ENCODE measurements around the gene RBM42. TPM values are rescaled to one million over a fixed set of nuclear protein-coding genes. Genes with fewer than 3 reads are reported as not detected.

The RBM42 gene
- total and polyA plus RNA-seq, 8 donors, result 18.2 to 38.6 (median 29.9) TPM

DNA sequence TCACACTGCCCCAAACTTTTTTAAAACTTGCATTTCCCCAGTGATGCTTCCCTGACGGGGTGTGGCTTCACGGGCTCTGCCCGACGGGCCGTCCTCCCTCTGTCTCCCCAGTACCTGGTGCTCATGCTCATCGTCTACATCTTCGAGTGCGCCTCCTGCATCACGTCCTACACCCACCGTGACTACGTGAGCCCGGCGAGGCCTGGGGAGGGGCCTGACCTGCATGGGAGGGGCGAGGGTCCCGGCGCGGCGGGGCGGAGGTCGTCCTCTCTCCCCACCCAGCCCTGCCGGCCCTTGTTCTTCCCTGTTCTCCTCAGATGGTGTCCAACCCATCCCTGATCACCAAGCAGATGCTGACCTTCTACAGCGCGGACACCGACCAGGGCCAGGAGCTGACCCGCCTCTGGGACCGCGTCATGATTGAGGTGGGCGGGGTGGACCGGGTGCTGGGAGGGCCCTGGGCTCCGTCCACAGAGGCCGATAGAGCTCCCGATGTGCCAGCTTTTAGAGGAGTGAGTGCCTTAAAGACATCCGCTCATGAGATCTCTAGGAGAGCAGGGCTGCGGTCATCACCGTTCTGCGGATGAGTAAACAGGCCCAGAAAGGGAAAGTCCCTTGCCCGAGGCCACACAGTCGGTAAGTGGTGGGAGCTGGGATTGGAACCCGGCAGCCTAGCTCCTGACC lies 44.4 kb downstream of the RBM42 start:
- Histone ChIP-seq H3K4me3 (peak overlapping the region in 1 of 4 donors; percentile 33), H3K27ac (no peak overlapping the region), H3K4me1 (peaks cover 0 to 4% (median 0%) of the 10 kb centered on the region in 3 donors), H3K27me3 (peaks cover 0 to 5% (median 1%) of the 10 kb centered on the region in 4 donors), H3K36me3 (no peaks in the 10 kb centered on the region), H3K9me3 (no peaks in the 10 kb centered on the region)
- DNase-seq (peak in 3 of 6 donors; percentile 54 to 65 (median 62)), FAIRE-seq (no peak), ATAC-seq (peak; percentile 48 to 85 (median 68))
- WGBS, 2 donors, result 8 to 11% methylated on average over 39 of the region's 39 CpGs
- TF ChIP-seq, protein P1, sequence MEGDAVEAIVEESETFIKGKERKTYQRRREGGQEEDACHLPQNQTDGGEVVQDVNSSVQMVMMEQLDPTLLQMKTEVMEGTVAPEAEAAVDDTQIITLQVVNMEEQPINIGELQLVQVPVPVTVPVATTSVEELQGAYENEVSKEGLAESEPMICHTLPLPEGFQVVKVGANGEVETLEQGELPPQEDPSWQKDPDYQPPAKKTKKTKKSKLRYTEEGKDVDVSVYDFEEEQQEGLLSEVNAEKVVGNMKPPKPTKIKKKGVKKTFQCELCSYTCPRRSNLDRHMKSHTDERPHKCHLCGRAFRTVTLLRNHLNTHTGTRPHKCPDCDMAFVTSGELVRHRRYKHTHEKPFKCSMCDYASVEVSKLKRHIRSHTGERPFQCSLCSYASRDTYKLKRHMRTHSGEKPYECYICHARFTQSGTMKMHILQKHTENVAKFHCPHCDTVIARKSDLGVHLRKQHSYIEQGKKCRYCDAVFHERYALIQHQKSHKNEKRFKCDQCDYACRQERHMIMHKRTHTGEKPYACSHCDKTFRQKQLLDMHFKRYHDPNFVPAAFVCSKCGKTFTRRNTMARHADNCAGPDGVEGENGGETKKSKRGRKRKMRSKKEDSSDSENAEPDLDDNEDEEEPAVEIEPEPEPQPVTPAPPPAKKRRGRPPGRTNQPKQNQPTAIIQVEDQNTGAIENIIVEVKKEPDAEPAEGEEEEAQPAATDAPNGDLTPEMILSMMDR (IDR thresholded peaks at IDR 0.05), result no peak
- intact Hi-C loops (cut with DNase I), result no loop called here

DNA sequence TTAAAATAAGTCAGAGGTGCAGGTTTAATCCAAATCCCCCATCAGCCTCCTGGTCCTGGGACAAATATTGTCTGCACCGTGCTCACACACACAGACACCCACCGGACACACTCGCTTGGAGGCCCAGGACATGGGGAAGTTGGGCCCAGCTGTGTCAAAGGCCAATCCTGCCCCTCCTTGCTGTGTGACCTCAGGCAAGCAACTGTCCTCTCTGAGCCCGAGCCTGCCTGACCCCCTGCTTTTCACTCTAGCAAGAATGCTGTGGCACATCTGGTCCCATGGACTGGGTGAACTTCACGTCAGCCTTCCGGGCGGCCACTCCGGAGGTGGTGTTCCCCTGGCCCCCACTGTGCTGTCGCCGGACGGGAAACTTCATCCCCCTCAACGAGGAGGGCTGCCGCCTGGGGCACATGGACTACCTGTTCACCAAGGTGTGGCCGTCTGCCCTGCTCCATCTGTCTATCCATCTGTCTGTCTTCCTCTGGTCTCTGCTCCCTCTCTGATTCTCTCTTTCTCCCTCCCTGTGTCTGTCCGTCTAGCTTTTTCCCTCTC lies 46.8 kb downstream of the RBM42 start:
- H3K36me3 ChIP-seq, result no peaks in the 10 kb centered on the region
- H3K9me3 ChIP-seq, result no peaks in the 10 kb centered on the region
- FAIRE-seq (no peak), DNase-seq (no peak), ATAC-seq (no peak)
- intact Hi-C loops (cut with DNase I), result no loop called here
- H3K27ac ChIP-seq, result no peak overlapping the region
- H3K4me3 ChIP-seq, result no peak overlapping the region
- 62 to 76% methylated on average over 15 of the region's 15 CpGs for WGBS, 2 donors
- peaks cover 0 to 2% (median 0%) of the 10 kb centered on the region in 4 donors for H3K27me3 ChIP-seq
- H3K4me1 ChIP-seq, result peaks cover 0 to 4% (median 0%) of the 10 kb centered on the region in 3 donors
- TF ChIP-seq, protein P1 (IDR thresholded peaks at IDR 0.05), result no peak

Other genes with a start within 250 kb of the RBM42 start
- gene FFAR2, start 180.8 kb upstream of the RBM42 start, total RNA-seq, result under 1 TPM in 4 of 6 donors, not detected in 2; 0.20 to 0.95 (median 0.35) TPM
- gene FFAR2, start 180.8 kb upstream of the RBM42 start, polyA plus RNA-seq, result 1 to 10 TPM in 1 of 2 donors, under 1 TPM in 1; 0.30 to 2.5 TPM
- 1 to 10 TPM in 1 of 6 donors, under 1 TPM in 1, not detected in 4; 0.35 to 1.1 TPM for gene KRTDAP, start 138.6 kb upstream of the RBM42 start, total RNA-seq
- gene KRTDAP, start 138.6 kb upstream of the RBM42 start, polyA plus RNA-seq, result 1 to 10 TPM; 1.4 to 2.0 TPM
- 10 to 100 TPM; 48.5 to 86.7 (median 60.0) TPM for gene DMKN, start 115.4 kb upstream of the RBM42 start, total RNA-seq
- gene DMKN, start 115.4 kb upstream of the RBM42 start, polyA plus RNA-seq, result 100 to 1,000 TPM; 133 to 197 TPM
- not detected for gene SBSN, start 100.7 kb upstream of the RBM42 start, total RNA-seq
- under 1 TPM; 0.15 to 0.16 TPM for gene SBSN, start 100.7 kb upstream of the RBM42 start, polyA plus RNA-seq
- not detected for gene GAPDHS, start 95.6 kb upstream of the RBM42 start, total RNA-seq
- gene GAPDHS, start 95.6 kb upstream of the RBM42 start, polyA plus RNA-seq, result not detected
- 10 to 100 TPM; 44.3 to 63.9 (median 51.5) TPM for gene TMEM147, start 83.4 kb upstream of the RBM42 start, total RNA-seq
- 10 to 100 TPM; 70.2 to 91.1 TPM for gene TMEM147, start 83.4 kb upstream of the RBM42 start, polyA plus RNA-seq
- 1 to 10 TPM in 4 of 6 donors, under 1 TPM in 2; 0.28 to 3.0 (median 2.0) TPM for gene ATP4A, start 65.4 kb upstream of the RBM42 start, total RNA-seq
- 10 to 100 TPM in 1 of 2 donors, 1 to 10 TPM in 1; 6.0 to 10.8 TPM for gene ATP4A, start 65.4 kb upstream of the RBM42 start, polyA plus RNA-seq
- gene PMIS2, start 42.9 kb upstream of the RBM42 start, total RNA-seq, result not detected
- not detected for gene PMIS2, start 42.9 kb upstream of the RBM42 start, polyA plus RNA-seq
- 10 to 100 TPM in 1 of 6 donors, 1 to 10 TPM in 5; 5.6 to 10.6 (median 6.5) TPM for gene HAUS5, start 16.3 kb upstream of the RBM42 start, total RNA-seq
- 10 to 100 TPM; 22.1 to 22.5 TPM for gene HAUS5, start 16.3 kb upstream of the RBM42 start, polyA plus RNA-seq
- 1 to 10 TPM in 3 of 6 donors, under 1 TPM in 3; 0.32 to 1.5 (median 0.99) TPM for gene ETV2, start 12.7 kb downstream of the RBM42 start, total RNA-seq
- gene ETV2, start 12.7 kb downstream of the RBM42 start, polyA plus RNA-seq, result 1 to 10 TPM; 1.5 to 4.1 TPM
- gene COX6B1, start 19.3 kb downstream of the RBM42 start, total RNA-seq, result 100 to 1,000 TPM; 119 to 164 (median 147) TPM
- 100 to 1,000 TPM; 328 to 491 TPM for gene COX6B1, start 19.3 kb downstream of the RBM42 start, polyA plus RNA-seq
- gene UPK1A, start 37.5 kb downstream of the RBM42 start, total RNA-seq, result not detected
- gene UPK1A, start 37.5 kb downstream of the RBM42 start, polyA plus RNA-seq, result under 1 TPM in 1 of 2 donors, not detected in 1; 0.16 TPM
- under 1 TPM in 1 of 6 donors, not detected in 5; 0.13 TPM for gene ZBTB32, start 75.5 kb downstream of the RBM42 start, total RNA-seq
- under 1 TPM in 1 of 2 donors, not detected in 1; 0.14 TPM for gene ZBTB32, start 75.5 kb downstream of the RBM42 start, polyA plus RNA-seq
- 10 to 100 TPM; 16.7 to 28.4 (median 23.8) TPM for gene KMT2B, start 89.0 kb downstream of the RBM42 start, total RNA-seq
- 10 to 100 TPM; 56.0 to 59.9 TPM for gene KMT2B, start 89.0 kb downstream of the RBM42 start, polyA plus RNA-seq
- gene IGFLR1, start 113.4 kb downstream of the RBM42 start, total RNA-seq, result 1 to 10 TPM; 1.3 to 9.4 (median 6.4) TPM
- 10 to 100 TPM in 1 of 2 donors, 1 to 10 TPM in 1; 7.4 to 17.3 TPM for gene IGFLR1, start 113.4 kb downstream of the RBM42 start, polyA plus RNA-seq
- gene U2AF1L4, start 116.4 kb downstream of the RBM42 start, total RNA-seq, result 10 to 100 TPM in 5 of 6 donors, 1 to 10 TPM in 1; 9.7 to 14.3 (median 11.7) TPM
- gene U2AF1L4, start 116.4 kb downstream of the RBM42 start, polyA plus RNA-seq, result 100 to 1,000 TPM in 1 of 2 donors, 10 to 100 TPM in 1; 62.7 to 124 TPM
- gene PSENEN, start 116.6 kb downstream of the RBM42 start, total RNA-seq, result 10 to 100 TPM; 26.7 to 38.2 (median 35.1) TPM
- 10 to 100 TPM; 53.5 to 64.6 TPM for gene PSENEN, start 116.6 kb downstream of the RBM42 start, polyA plus RNA-seq
- 1 to 10 TPM; 1.7 to 5.5 (median 3.7) TPM for gene LIN37, start 119.5 kb downstream of the RBM42 start, total RNA-seq
- gene LIN37, start 119.5 kb downstream of the RBM42 start, polyA plus RNA-seq, result 10 to 100 TPM; 41.2 to 44.0 TPM
- gene HSPB6, start 128.0 kb downstream of the RBM42 start, total RNA-seq, result 10 to 100 TPM in 3 of 6 donors, 1 to 10 TPM in 3; 3.4 to 16.4 (median 11.7) TPM
- gene HSPB6, start 128.0 kb downstream of the RBM42 start, polyA plus RNA-seq, result 10 to 100 TPM; 42.2 to 59.8 TPM
- gene PROSER3, start 129.1 kb downstream of the RBM42 start, total RNA-seq, result 1 to 10 TPM; 7.2 to 9.9 (median 8.6) TPM
- 10 to 100 TPM in 1 of 2 donors, 1 to 10 TPM in 1; 7.8 to 19.6 TPM for gene PROSER3, start 129.1 kb downstream of the RBM42 start, polyA plus RNA-seq
- gene ARHGAP33, start 146.5 kb downstream of the RBM42 start, total RNA-seq, result 10 to 100 TPM in 2 of 6 donors, 1 to 10 TPM in 4; 2.7 to 13.9 (median 8.0) TPM
- 10 to 100 TPM; 23.8 to 39.6 TPM for gene ARHGAP33, start 146.5 kb downstream of the RBM42 start, polyA plus RNA-seq
- gene PRODH2, start 183.8 kb downstream of the RBM42 start, total RNA-seq, result 1 to 10 TPM in 5 of 6 donors, under 1 TPM in 1; 0.95 to 6.4 (median 2.7) TPM
- 10 to 100 TPM; 13.8 to 21.5 TPM for gene PRODH2, start 183.8 kb downstream of the RBM42 start, polyA plus RNA-seq
- 10 to 100 TPM; 11.5 to 21.3 (median 15.1) TPM for gene NPHS1, start 223.5 kb downstream of the RBM42 start, total RNA-seq
- gene NPHS1, start 223.5 kb downstream of the RBM42 start, polyA plus RNA-seq, result 10 to 100 TPM; 17.1 to 32.3 TPM
- gene KIRREL2, start 227.9 kb downstream of the RBM42 start, total RNA-seq, result 10 to 100 TPM; 28.5 to 89.0 (median 47.9) TPM
- gene KIRREL2, start 227.9 kb downstream of the RBM42 start, polyA plus RNA-seq, result 10 to 100 TPM; 38.1 to 49.7 TPM
- 10 to 100 TPM; 39.2 to 71.8 (median 47.1) TPM for gene APLP1, start 239.5 kb downstream of the RBM42 start, total RNA-seq
- gene APLP1, start 239.5 kb downstream of the RBM42 start, polyA plus RNA-seq, result 100 to 1,000 TPM; 100 to 154 TPM